ENCODE measurements around the gene ZNF80.

Gene ZNF80

GRCh38 chr3:114213292-114213626, 24.1 kb downstream of the ZNF80 start:
- no peak for DNase-seq (ENCODE audit: low read depth in 1 of 2, low spot score in 1 of 2)
- H3K4me3 ChIP-seq (replicated peaks; ENCODE audit: insufficient read depth, low read length), result peak overlapping the region; percentile 40; the same call in 1 of the 2 replicates
- peaks cover 7% of the 10 kb centered on the region for H3K27me3 ChIP-seq (ENCODE audit: insufficient read depth, poor library complexity, severe bottlenecking)
- TF ChIP-seq, protein P1, sequence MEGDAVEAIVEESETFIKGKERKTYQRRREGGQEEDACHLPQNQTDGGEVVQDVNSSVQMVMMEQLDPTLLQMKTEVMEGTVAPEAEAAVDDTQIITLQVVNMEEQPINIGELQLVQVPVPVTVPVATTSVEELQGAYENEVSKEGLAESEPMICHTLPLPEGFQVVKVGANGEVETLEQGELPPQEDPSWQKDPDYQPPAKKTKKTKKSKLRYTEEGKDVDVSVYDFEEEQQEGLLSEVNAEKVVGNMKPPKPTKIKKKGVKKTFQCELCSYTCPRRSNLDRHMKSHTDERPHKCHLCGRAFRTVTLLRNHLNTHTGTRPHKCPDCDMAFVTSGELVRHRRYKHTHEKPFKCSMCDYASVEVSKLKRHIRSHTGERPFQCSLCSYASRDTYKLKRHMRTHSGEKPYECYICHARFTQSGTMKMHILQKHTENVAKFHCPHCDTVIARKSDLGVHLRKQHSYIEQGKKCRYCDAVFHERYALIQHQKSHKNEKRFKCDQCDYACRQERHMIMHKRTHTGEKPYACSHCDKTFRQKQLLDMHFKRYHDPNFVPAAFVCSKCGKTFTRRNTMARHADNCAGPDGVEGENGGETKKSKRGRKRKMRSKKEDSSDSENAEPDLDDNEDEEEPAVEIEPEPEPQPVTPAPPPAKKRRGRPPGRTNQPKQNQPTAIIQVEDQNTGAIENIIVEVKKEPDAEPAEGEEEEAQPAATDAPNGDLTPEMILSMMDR (IDR thresholded peaks at IDR 0.05; ENCODE audit: insufficient read depth, low read length), result no peak
- TF ChIP-seq REST (IDR thresholded peaks at IDR 0.05; ENCODE audit: insufficient replicate concordance, low read depth), result no peak
- TF ChIP-seq GABPA (IDR thresholded peaks at IDR 0.05; ENCODE audit: low read depth), result no peak
- no peak for TF ChIP-seq SPI1 (IDR thresholded peaks at IDR 0.05; ENCODE audit: borderline replicate concordance, low read depth)
- TF ChIP-seq POLR2AphosphoS5 (IDR thresholded peaks at IDR 0.05; ENCODE audit: low read depth), result no peak
- H3K27ac ChIP-seq (replicated peaks), result no peak overlapping the region

GRCh38 chr3:114212646-114213045, 24.7 kb downstream of the ZNF80 start:
- H3K27me3 ChIP-seq (ENCODE audit: insufficient read depth, poor library complexity, severe bottlenecking), result peaks cover 7% of the 10 kb centered on the region
- TF ChIP-seq SPI1 (IDR thresholded peaks at IDR 0.05; ENCODE audit: borderline replicate concordance, low read depth), result no peak
- no peak for TF ChIP-seq POLR2AphosphoS5 (IDR thresholded peaks at IDR 0.05; ENCODE audit: low read depth)
- TF ChIP-seq REST (IDR thresholded peaks at IDR 0.05; ENCODE audit: insufficient replicate concordance, low read depth), result no peak
- no peak for TF ChIP-seq GABPA (IDR thresholded peaks at IDR 0.05; ENCODE audit: low read depth)
- TF ChIP-seq, protein P1 (IDR thresholded peaks at IDR 0.05; ENCODE audit: insufficient read depth, low read length), result no peak
- H3K4me3 ChIP-seq (replicated peaks; ENCODE audit: insufficient read depth, low read length), result no peak overlapping the region
- H3K27ac ChIP-seq (replicated peaks), result no peak overlapping the region
- DNase-seq (ENCODE audit: low read depth in 1 of 2, low spot score in 1 of 2), result no peak

- Histone ChIP-seq H3K27ac (replicated peaks) (no peak overlapping the region), H3K4me3 (replicated peaks; ENCODE audit: insufficient read depth, low read length) (no peak overlapping the region), H3K27me3 (ENCODE audit: insufficient read depth, poor library complexity, severe bottlenecking) (peaks cover 2% of the 10 kb centered on the region)
- no peak for TF ChIP-seq GABPA (IDR thresholded peaks at IDR 0.05; ENCODE audit: low read depth)
- no peak for TF ChIP-seq POLR2AphosphoS5 (IDR thresholded peaks at IDR 0.05; ENCODE audit: low read depth)
- TF ChIP-seq SPI1 (IDR thresholded peaks at IDR 0.05; ENCODE audit: borderline replicate concordance, low read depth), result no peak
- TF ChIP-seq REST (IDR thresholded peaks at IDR 0.05; ENCODE audit: insufficient replicate concordance, low read depth), result no peak
- TF ChIP-seq, protein P1 (IDR thresholded peaks at IDR 0.05; ENCODE audit: insufficient read depth, low read length), result no peak
- no peak for DNase-seq (ENCODE audit: low read depth in 1 of 2, low spot score in 1 of 2)
Measured at GRCh38 chr3:114207768-114208167, 29.6 kb downstream of the ZNF80 start.

Measured in HL-60 (cell line).